Central memory CD8-positive, alpha-beta T cell (primary cell): ENCODE measurements around the gene MAP2K6.

Experiments used
- ATAC-seq: fragments of 150-1000 bp; cut with Tn5 transposase; replicated peaks from 2 replicates; pipeline ENCODE4 v1.10.0; 2022; ENCODE audit warnings: mild to moderate bottlenecking, moderate FRiP score, moderate number of reproducible peaks; ENCODE audit not compliant: poor library complexity, severe bottlenecking; ENCODE audit errors: extremely low read depth
- DNase-seq, 2 donors: peaks; one replicate each; pipeline ENCODE4 v3.0.0; 2021; ENCODE audit warnings: low spot score in 2 of 2
- H3K27ac Mint-ChIP-seq: one replicate; pipeline ENCODE4 v1.8.0; 2022; ENCODE audit warnings: low read depth, mild to moderate bottlenecking, moderate library complexity, mixed read lengths
- H3K27me3 Mint-ChIP-seq: one replicate; pipeline ENCODE4 v1.8.0; 2022; ENCODE audit warnings: mixed read lengths
- H3K36me3 Mint-ChIP-seq: one replicate; pipeline ENCODE4 v1.8.0; 2022; ENCODE audit warnings: mild to moderate bottlenecking, moderate library complexity, mixed read lengths; ENCODE audit not compliant: insufficient read depth
- H3K4me1 Mint-ChIP-seq: one replicate; pipeline ENCODE4 v1.8.0; 2022; ENCODE audit warnings: mixed read lengths
- H3K4me3 Mint-ChIP-seq: one replicate; pipeline ENCODE4 v1.8.0; 2022; ENCODE audit warnings: mild to moderate bottlenecking, moderate library complexity, mixed read lengths
- H3K9me3 Mint-ChIP-seq: one replicate; pipeline ENCODE4 v1.8.0; 2022; ENCODE audit warnings: mixed read lengths

Gene MAP2K6

DNA sequence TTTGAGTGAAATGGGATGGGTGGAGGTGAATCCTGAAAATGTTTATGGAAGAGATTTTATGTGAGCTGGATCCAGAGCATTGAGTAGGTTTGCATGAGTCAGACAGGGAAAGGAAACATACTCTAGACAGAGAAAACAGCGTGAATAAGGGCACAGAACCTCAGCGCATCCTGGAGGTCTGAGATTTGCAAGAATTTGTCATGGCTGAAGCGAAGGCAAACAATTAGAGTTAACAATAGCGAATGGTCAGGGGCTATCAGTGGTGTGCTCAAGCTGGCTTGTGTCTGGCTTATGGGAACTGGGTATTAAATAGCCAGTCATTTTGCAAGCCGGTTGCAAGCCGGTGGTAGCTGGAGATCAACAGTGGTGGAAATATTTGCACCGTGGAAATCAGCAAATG is 36.4 kb downstream of the MAP2K6 start:
- no peaks in the 10 kb centered on the region for H3K27me3 Mint-ChIP-seq
- no peak overlapping the region for H3K4me3 Mint-ChIP-seq
- no peak overlapping the region for H3K27ac Mint-ChIP-seq
- ATAC-seq (no peak), DNase-seq (no peak)
- peaks cover 3% of the 10 kb centered on the region for H3K36me3 Mint-ChIP-seq
- H3K9me3 Mint-ChIP-seq = no peaks in the 10 kb centered on the region
- peaks cover 43% of the 10 kb centered on the region for H3K4me1 Mint-ChIP-seq

DNA sequence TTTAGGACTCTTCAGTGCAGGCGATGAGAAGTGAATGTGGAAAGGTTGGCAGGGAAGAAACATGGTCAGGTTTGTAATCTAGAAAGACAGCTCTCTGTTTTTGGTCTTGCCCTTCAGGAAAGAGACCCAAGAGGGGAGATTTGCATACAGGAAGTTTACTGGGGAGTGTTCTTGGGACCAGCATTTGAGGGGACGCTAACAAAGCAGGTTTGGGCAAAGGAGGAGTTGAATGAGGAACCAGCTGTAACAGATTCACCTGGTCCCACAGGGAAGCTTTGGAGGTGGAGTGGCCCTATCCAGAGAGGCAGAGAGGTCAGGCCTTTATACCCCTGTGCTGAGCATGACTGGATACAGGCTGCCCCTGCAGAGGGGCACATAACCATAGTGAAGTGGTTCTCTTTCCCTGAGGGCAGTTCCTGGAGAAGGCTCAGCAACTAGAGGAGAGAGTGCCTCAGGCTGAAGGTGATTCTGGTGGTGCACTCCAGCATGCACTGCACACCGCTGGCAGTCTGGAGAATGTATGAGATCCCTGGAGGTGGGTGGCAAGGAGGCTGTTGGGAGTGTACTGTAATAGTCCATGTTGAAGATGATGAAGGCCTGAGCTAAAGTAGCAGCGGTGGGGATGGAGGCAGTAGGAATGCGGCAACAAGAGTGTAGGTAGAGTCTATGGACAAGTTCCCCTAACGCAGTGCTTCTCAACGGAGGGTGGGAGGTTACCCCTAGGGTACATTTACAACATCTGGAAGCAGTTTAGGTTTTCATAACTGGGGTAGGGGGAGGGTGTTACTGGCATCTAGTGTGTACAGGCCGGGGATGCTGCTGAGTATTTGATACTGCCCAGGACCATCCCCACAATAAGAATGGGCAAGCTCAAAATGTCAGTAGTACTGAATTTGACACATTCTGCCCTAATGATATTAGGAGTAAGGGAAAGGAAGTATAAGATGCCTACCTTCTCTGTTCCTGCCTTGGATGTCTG is 37.2 kb downstream of the MAP2K6 start:
- Mint-ChIP-seq H3K27me3 (no peaks in the 10 kb centered on the region), H3K4me1 (peaks cover 47% of the 10 kb centered on the region), H3K36me3 (peaks cover 3% of the 10 kb centered on the region), H3K4me3 (no peak overlapping the region), H3K9me3 (no peaks in the 10 kb centered on the region), H3K27ac (no peak overlapping the region)
- DNase-seq (no peak), ATAC-seq (no peak)

DNA sequence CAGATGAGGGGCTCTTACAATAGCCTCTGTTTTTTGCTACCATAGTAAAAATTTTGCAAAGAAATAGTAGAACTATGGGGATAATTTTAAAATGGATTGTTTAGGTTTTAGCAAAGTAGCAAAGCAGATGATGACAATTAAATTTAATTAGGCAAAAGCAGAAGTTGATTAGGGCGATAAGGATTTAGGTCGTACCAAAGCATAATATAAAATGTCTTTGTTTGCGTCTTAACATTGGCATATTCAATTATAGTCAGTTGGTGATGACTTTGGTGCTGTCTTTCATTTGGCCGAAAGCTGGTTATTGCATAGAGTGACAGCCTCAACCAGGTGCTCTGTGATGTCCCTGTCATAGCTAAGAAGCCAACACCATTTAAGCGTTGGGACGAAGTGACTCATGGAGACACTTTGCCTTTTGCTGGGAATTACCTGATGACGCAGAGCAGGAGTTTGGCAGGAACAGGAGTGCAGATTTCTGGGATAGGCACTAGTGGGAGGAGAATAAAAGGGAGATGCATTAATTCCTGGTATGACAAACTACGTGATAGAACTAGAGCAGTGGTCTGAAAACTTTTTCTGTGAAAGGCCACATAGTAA is 38.3 kb downstream of the MAP2K6 start:
- H3K36me3 Mint-ChIP-seq = peaks cover 3% of the 10 kb centered on the region
- H3K4me1 Mint-ChIP-seq = peaks cover 48% of the 10 kb centered on the region
- DNase-seq (no peak), ATAC-seq (no peak)
- H3K27ac Mint-ChIP-seq = no peak overlapping the region
- no peak overlapping the region for H3K4me3 Mint-ChIP-seq
- no peaks in the 10 kb centered on the region for H3K9me3 Mint-ChIP-seq
- H3K27me3 Mint-ChIP-seq = no peaks in the 10 kb centered on the region

DNA sequence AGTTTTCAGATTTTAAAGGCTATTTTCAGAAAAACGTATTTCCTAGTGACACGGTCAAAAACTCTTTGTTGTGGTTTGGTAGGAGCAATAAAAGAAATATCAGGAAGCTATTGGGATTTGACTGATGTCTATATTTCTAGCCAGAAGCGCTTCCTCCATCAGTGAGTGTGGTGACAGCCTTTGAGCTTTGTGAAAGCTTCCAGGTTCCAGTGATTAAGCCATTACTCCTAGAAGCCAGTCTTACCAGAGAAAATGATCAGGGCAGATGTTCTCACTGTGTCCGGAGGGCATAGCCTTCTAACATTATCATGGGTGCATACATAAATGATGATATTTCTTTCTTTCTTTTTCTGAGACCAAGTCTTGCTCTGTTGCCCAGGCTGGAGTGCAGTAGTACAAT is 39.6 kb downstream of the MAP2K6 start:
- ATAC-seq (no peak), DNase-seq (no peak)
- H3K4me3 Mint-ChIP-seq = no peak overlapping the region
- H3K9me3 Mint-ChIP-seq = no peaks in the 10 kb centered on the region
- H3K27ac Mint-ChIP-seq = no peak overlapping the region
- H3K27me3 Mint-ChIP-seq = no peaks in the 10 kb centered on the region
- H3K36me3 Mint-ChIP-seq = peaks cover 3% of the 10 kb centered on the region
- peaks cover 45% of the 10 kb centered on the region for H3K4me1 Mint-ChIP-seq

DNA sequence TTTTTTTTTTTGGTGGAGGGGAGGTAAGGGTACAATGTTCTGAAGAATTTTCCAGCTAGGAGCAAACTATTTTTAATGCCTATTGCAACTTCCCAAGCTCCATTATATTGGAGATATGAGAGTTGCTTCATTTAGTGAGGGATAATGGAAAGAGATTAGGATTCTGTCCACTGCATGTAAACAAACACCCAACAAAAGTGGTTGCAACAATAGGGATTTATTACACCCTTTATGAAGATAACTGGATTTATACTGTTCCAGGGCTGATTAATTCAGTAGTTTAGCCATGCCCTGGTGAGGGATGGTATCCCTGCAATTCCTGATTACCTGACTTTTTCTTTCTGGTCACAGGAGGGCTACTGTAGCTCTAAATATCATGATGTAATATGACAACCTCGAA is 40.5 kb downstream of the MAP2K6 start:
- H3K4me3 Mint-ChIP-seq = no peak overlapping the region
- H3K4me1 Mint-ChIP-seq = peaks cover 50% of the 10 kb centered on the region
- no peak for ATAC-seq
- no peaks in the 10 kb centered on the region for H3K36me3 Mint-ChIP-seq
- no peak for DNase-seq
- H3K27ac Mint-ChIP-seq = no peak overlapping the region
- no peaks in the 10 kb centered on the region for H3K27me3 Mint-ChIP-seq
- H3K9me3 Mint-ChIP-seq = no peaks in the 10 kb centered on the region

DNA sequence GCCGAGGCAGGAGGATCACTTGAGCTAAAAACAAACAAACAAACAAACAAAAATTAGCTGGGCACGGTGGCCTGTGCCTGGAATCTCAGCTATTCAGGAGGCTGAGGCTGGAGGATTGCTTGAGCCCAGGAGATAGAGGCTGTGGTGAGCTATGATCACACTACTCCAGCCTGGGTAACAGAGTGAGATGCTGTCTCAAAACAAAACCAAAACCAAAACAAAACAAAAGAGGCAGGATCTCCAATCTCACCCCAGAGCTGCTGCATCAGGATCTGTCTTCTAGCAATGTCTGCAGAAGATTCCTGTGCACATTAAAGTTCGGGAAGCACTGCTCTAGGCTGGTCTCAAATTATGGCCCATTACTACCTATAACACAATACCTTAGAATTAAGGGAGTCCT is 43.1 kb downstream of the MAP2K6 start:
- no peaks in the 10 kb centered on the region for H3K36me3 Mint-ChIP-seq
- no peaks in the 10 kb centered on the region for H3K9me3 Mint-ChIP-seq
- H3K27ac Mint-ChIP-seq = no peak overlapping the region
- DNase-seq (no peak), ATAC-seq (no peak)
- H3K4me3 Mint-ChIP-seq = no peak overlapping the region
- no peaks in the 10 kb centered on the region for H3K27me3 Mint-ChIP-seq
- peaks cover 32% of the 10 kb centered on the region for H3K4me1 Mint-ChIP-seq

DNA sequence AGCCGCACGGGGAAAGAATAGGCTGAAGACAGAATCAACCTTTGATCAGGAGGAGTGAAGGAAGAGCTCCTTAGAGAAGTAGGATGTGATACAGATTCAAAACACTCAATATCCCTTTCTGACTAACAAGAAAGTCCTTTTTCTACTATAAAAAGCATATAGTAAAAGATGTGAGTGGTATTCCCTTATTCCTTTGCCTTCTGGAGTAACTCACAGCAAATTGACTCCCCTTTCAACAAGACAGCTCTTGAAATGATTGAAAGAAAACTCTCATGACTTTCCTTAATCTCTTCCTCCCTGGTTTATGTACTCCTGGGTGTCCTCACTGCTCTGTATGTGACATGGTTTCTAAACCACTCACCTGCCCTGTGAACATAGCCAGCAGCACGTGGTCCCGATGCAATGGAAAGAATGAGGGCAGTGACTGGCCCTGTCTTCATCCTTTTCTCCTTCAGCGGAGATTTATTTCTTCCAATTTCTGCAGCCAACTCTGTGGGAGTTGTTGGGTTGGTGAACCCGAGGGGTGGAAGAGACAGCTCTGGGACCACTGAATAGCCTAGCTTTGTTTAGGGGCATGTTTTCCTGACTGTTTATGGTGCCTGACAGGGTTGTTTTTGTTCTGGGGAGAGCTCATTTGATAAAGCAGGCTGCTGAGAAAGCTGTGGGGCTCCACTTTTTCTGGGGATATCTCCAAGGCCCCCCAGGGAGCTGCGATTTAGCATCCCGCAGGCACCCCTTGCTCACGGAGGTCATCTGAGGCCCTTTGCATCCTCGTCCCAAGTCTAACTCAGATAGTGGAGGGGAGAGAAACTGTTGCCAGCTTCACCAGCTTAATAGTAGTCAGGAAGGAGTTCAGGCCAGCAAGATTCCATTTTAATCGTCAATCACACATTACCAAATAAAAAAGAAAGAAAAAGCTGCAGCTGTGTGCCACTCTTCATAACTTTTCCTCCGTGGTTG is 46.7 kb downstream of the MAP2K6 start:
- H3K4me3 Mint-ChIP-seq = no peak overlapping the region
- no peaks in the 10 kb centered on the region for H3K9me3 Mint-ChIP-seq
- H3K27ac Mint-ChIP-seq = no peak overlapping the region
- H3K27me3 Mint-ChIP-seq = no peaks in the 10 kb centered on the region
- DNase-seq (no peak), ATAC-seq (no peak)
- H3K36me3 Mint-ChIP-seq = no peaks in the 10 kb centered on the region
- peaks cover 28% of the 10 kb centered on the region for H3K4me1 Mint-ChIP-seq

DNA sequence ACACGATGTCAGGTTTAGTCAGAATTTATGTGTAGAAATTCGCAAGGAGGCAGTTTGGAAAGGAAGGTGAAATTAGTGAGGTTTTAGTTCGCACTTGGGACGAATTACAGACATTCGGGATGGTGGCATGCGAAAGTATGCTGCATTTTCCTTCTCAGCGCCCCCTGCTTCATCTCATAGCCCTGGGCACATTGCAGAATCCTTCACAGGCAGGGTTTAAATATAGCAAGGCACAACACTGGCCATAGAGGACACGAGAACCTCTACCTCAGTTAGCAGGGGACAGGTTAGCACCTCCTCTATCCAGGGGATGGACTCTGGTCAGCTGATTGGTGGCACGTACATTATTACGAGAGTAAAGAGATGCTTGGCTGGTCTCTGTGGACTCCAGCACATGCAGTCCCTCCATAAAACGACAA is 47.5 kb downstream of the MAP2K6 start:
- no peaks in the 10 kb centered on the region for H3K36me3 Mint-ChIP-seq
- no peak overlapping the region for H3K27ac Mint-ChIP-seq
- no peak for DNase-seq
- H3K4me1 Mint-ChIP-seq = peaks cover 30% of the 10 kb centered on the region
- H3K9me3 Mint-ChIP-seq = no peaks in the 10 kb centered on the region
- no peak overlapping the region for H3K4me3 Mint-ChIP-seq
- no peak for ATAC-seq
- H3K27me3 Mint-ChIP-seq = no peaks in the 10 kb centered on the region

DNA sequence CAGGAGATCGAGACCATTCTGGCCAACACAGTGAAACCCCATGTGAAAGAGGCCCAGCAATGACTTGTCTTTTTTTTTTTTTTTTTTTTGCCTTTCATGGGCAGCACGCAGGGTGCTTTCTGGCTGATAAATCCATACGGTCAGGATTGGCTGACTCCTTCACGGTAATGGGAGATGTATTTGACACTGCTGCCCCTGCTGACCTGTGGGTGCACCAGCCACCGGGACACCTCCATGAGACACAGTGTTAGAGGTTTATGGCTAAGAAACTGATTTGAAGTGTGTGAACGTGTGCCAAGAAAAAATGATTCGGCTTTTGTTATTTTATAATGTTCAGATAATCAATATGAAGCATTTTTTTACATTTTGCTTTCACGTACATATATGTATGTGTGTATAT is 48.4 kb downstream of the MAP2K6 start:
- H3K4me3 Mint-ChIP-seq = no peak overlapping the region
- H3K9me3 Mint-ChIP-seq = no peaks in the 10 kb centered on the region
- peaks cover 27% of the 10 kb centered on the region for H3K4me1 Mint-ChIP-seq
- H3K36me3 Mint-ChIP-seq = no peaks in the 10 kb centered on the region
- H3K27me3 Mint-ChIP-seq = no peaks in the 10 kb centered on the region
- H3K27ac Mint-ChIP-seq = no peak overlapping the region
- no peak for ATAC-seq
- DNase-seq = no peak

DNA sequence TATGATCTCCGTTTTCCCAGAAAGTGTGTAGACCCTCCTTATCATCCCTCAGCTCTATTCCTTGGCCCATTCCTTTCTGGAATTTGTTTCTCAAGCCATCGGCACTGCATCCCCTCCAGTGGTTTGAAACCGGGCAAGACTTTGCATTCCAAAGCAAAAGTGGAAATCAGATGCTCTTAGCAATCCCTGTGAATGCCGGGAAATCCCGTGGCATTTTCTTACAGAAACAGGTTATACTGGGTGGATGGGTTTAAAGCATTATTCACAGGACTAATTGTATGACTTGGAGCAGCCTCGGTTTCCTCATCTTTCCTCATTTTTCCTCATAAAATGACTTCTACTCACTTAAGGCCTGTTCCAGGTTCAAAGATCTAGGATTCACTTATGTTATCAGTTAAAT is 52.0 kb downstream of the MAP2K6 start:
- H3K27me3 Mint-ChIP-seq = no peaks in the 10 kb centered on the region
- DNase-seq (no peak), ATAC-seq (no peak)
- peaks cover 38% of the 10 kb centered on the region for H3K4me1 Mint-ChIP-seq
- H3K9me3 Mint-ChIP-seq = no peaks in the 10 kb centered on the region
- no peak overlapping the region for H3K4me3 Mint-ChIP-seq
- H3K36me3 Mint-ChIP-seq = peaks cover 2% of the 10 kb centered on the region
- H3K27ac Mint-ChIP-seq = no peak overlapping the region

DNA sequence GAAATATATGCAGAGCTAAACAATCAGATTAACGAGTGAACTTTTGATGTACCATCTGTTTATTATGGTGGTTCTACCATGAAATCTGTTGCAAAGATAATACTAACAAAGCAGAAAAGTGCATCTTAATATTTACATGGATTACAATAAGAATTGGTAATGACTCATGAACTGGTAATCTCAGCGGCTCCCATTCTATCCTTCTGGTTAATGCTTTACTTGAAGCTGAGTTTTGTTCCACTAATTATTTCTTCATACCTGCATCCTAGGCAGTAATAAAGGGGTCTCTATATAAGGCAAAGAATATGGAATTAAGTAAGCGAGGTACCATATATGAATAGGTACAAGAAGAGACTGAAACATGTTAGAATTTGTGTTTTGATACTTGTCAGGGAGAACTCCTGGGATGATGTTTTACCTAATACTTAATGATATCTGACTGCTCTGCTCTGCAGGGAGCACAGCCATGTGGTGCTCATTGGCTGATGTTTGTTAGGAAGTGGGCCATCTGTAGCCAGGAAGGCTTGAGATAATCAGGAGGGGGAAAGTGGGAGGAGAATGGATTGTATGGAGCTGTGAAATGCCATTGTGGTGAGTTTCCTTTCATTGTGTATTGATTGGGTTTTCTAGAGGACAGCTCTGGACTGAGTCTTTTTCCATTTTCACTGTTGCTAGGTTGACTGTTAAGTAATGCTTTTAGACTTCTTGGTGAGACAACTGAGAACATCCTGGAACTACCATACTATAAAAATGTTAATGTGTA is 52.6 kb downstream of the MAP2K6 start:
- DNase-seq (no peak), ATAC-seq (no peak)
- no peaks in the 10 kb centered on the region for H3K27me3 Mint-ChIP-seq
- H3K27ac Mint-ChIP-seq = no peak overlapping the region
- H3K4me3 Mint-ChIP-seq = no peak overlapping the region
- peaks cover 38% of the 10 kb centered on the region for H3K4me1 Mint-ChIP-seq
- H3K36me3 Mint-ChIP-seq = peaks cover 2% of the 10 kb centered on the region
- no peaks in the 10 kb centered on the region for H3K9me3 Mint-ChIP-seq

DNA sequence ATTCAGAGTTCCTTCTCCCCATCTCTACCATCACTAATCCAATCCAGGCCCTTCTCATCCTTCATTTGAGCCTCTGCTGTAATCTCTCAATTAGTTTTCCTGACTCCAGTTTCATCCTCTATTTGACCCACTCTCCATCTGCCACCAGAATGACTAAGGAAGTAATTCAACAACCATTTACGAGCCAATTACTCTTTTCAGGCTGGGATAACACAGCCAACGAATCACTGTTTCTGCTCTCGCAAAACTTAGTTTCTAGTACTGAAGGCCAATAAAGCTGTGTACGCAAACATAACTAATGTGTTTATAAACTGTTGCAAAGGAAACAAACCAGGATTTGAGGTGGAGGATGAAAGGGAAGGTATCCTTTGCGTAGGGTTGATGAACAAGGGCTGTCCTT is 53.7 kb downstream of the MAP2K6 start:
- H3K36me3 Mint-ChIP-seq = peaks cover 2% of the 10 kb centered on the region
- ATAC-seq (no peak), DNase-seq (no peak)
- H3K9me3 Mint-ChIP-seq = no peaks in the 10 kb centered on the region
- H3K27me3 Mint-ChIP-seq = no peaks in the 10 kb centered on the region
- H3K4me3 Mint-ChIP-seq = no peak overlapping the region
- H3K4me1 Mint-ChIP-seq = peaks cover 38% of the 10 kb centered on the region
- no peak overlapping the region for H3K27ac Mint-ChIP-seq
